HG02588 (cell line): ENCODE data around the gene GUK1.
"Not testable (repeated sequence)": the region's sequence is repeated elsewhere in the genome, so short reads cannot be mapped to it uniquely, and the experiment has no call there.

Source experiments
- ATAC-seq: cut with Tn5 transposase; IDR thresholded peaks from one replicate; pipeline ENCODE4 v1.9.1; 2021; ENCODE audit warnings: mild to moderate bottlenecking, moderate library complexity; ENCODE audit not compliant: unreplicated experiment

GUK1 gene

GRCh38 chr1:228175316-228176023, 35.4 kb downstream of the GUK1 start:
- ATAC-seq = no peak

GRCh38 chr1:228176024-228176395, 35.9 kb downstream of the GUK1 start:
- ATAC-seq = no peak

- ATAC-seq = no peak
Observed at GRCh38 chr1:228176461-228177182, 36.5 kb downstream of the GUK1 start.

GRCh38 chr1:228177183-228177475, 37.0 kb downstream of the GUK1 start:
- no peak for ATAC-seq

GRCh38 chr1:228177721-228178710, 37.9 kb downstream of the GUK1 start:
- no peak for ATAC-seq

GRCh38 chr1:228178737-228179684, 38.9 kb downstream of the GUK1 start:
- no peak for ATAC-seq

- ATAC-seq = no peak
Observed at GRCh38 chr1:228180271-228180958, 40.3 kb downstream of the GUK1 start.

GRCh38 chr1:228180959-228181644, 41.0 kb downstream of the GUK1 start:
- no peak for ATAC-seq

GRCh38 chr1:228181645-228182034, 41.6 kb downstream of the GUK1 start:
- no peak for ATAC-seq

GRCh38 chr1:228182296-228183030, 42.4 kb downstream of the GUK1 start:
- no peak for ATAC-seq

GRCh38 chr1:228184152-228184551, 44.1 kb downstream of the GUK1 start:
- ATAC-seq = no peak

- no peak for ATAC-seq
Observed at GRCh38 chr1:228185641-228185965, 45.5 kb downstream of the GUK1 start.

GRCh38 chr1:228188249-228188648, 48.2 kb downstream of the GUK1 start:
- ATAC-seq = not testable (repeated sequence)

- no peak for ATAC-seq
Observed at GRCh38 chr1:228190182-228190581, 50.1 kb downstream of the GUK1 start.

- no peak for ATAC-seq
Observed at GRCh38 chr1:228190778-228191177, 50.7 kb downstream of the GUK1 start.

- no peak for ATAC-seq
Observed at GRCh38 chr1:228194436-228194835, 54.4 kb downstream of the GUK1 start.

GRCh38 chr1:228194921-228195812, 55.1 kb downstream of the GUK1 start:
- ATAC-seq = no peak
